ENCODE results near the gene GATC.
"Not testable (repeated sequence)": the region's sequence is repeated elsewhere in the genome, so short reads cannot be mapped to it uniquely, and the experiment has no call there.

DNA sequence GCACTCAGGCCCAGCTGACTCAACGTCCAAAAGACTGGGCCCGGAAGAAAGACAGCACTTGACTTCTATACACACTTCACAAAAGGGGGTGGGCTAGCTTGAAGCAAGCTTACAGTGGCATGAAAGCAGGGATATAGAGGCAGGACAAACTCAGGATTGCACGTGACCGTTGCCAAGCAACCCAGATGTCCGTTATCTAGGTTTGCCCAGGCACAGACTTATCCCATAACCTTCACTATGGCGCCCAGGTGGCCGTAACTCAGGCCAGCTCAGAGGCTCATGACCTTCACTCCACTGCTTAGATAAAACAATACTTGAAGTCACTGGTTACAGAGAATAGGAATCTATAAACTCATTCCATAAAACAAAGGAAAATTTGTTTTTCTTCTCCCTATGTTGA is 41.3 kb downstream of the GATC start:
- TF ChIP-seq, protein P1, sequence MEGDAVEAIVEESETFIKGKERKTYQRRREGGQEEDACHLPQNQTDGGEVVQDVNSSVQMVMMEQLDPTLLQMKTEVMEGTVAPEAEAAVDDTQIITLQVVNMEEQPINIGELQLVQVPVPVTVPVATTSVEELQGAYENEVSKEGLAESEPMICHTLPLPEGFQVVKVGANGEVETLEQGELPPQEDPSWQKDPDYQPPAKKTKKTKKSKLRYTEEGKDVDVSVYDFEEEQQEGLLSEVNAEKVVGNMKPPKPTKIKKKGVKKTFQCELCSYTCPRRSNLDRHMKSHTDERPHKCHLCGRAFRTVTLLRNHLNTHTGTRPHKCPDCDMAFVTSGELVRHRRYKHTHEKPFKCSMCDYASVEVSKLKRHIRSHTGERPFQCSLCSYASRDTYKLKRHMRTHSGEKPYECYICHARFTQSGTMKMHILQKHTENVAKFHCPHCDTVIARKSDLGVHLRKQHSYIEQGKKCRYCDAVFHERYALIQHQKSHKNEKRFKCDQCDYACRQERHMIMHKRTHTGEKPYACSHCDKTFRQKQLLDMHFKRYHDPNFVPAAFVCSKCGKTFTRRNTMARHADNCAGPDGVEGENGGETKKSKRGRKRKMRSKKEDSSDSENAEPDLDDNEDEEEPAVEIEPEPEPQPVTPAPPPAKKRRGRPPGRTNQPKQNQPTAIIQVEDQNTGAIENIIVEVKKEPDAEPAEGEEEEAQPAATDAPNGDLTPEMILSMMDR (IDR thresholded peaks at IDR 0.05): not testable (repeated sequence)
- not testable (repeated sequence) for TF ChIP-seq POLR2AphosphoS5 (IDR thresholded peaks at IDR 0.05; ENCODE audit: insufficient read depth in 1 of 2, low read depth in 1 of 2)
